Measurements from ENCODE around the gene MAD1L1. TPM values are rescaled to one million over a fixed set of nuclear protein-coding genes. Genes with fewer than 3 reads are reported as not detected.

Gene MAD1L1
- total and polyA plus RNA-seq, 2 of the 13 experiments (the other 11 are each of a cell fraction or from before 2014, with no cell fraction given), result 17.4 to 64.7 TPM

GRCh38 chr7:2110610-2111396 lies 121.9 kb downstream of the MAD1L1 start (continued):
- TF ChIP-seq TP53 (CRISPR knock-in tag; conservative IDR thresholded peaks at IDR 0.05) (no peak), GPBP1L1 (CRISPR knock-in tag; IDR thresholded peaks at IDR 0.05) (no peak), ZNF567 (CRISPR knock-in tag; IDR thresholded peaks at IDR 0.05; ENCODE audit: borderline replicate concordance) (no peak), ARHGAP35 (CRISPR knock-in tag; IDR thresholded peaks at IDR 0.05; ENCODE audit: borderline replicate concordance) (no peak), ZNF883 (CRISPR knock-in tag; IDR thresholded peaks at IDR 0.05; ENCODE audit: not compliant biosample characterization) (peak; percentile 63), TEAD2 (CRISPR knock-in tag; IDR thresholded peaks at IDR 0.05) (no peak), ADNP (CRISPR knock-in tag; IDR thresholded peaks at IDR 0.05) (no peak), ZNF484 (CRISPR knock-in tag; IDR thresholded peaks at IDR 0.05; ENCODE audit: borderline replicate concordance, low read depth) (no peak), RFXANK (CRISPR knock-in tag; IDR thresholded peaks at IDR 0.05) (no peak), ZNF782 (CRISPR knock-in tag; IDR thresholded peaks at IDR 0.05; ENCODE audit: borderline replicate concordance) (peak; percentile 21; the same call in 1 of the 2 replicates), PREB (CRISPR knock-in tag; IDR thresholded peaks at IDR 0.05) (no peak), FOXA1 (IDR thresholded peaks at IDR 0.05) (no peak), FOXA1 (CRISPR knock-in tag; IDR thresholded peaks at IDR 0.05) (peak; percentile 86), NFATC3 (CRISPR knock-in tag; IDR thresholded peaks at IDR 0.05) (no peak), ZFP36 (IDR thresholded peaks at IDR 0.05; ENCODE audit: borderline replicate concordance, low read depth, low read length, partially characterized antibody) (no peak), ZNF333 (CRISPR knock-in tag; IDR thresholded peaks at IDR 0.05; ENCODE audit: borderline replicate concordance) (peak; percentile 88), SUZ12 (IDR thresholded peaks at IDR 0.05; ENCODE audit: low read depth, low read length) (no peak), ZNF362 (CRISPR knock-in tag; IDR thresholded peaks at IDR 0.05; ENCODE audit: borderline replicate concordance) (peak; percentile 64; the same call in 1 of the 2 replicates), BHLHE40 (IDR thresholded peaks at IDR 0.05; ENCODE audit: low read length) (0 out of 2 replicates have a peak, but pooled peaks have one; percentile 19), ZNF432 (CRISPR knock-in tag; IDR thresholded peaks at IDR 0.05; ENCODE audit: borderline replicate concordance) (no peak), NFE2L1 (CRISPR knock-in tag; IDR thresholded peaks at IDR 0.05; ENCODE audit: borderline replicate concordance) (no peak), PRMT3 (CRISPR knock-in tag; IDR thresholded peaks at IDR 0.05; ENCODE audit: borderline replicate concordance, low read depth) (peak; percentile 50; the same call in 1 of the 2 replicates), TCF7 (IDR thresholded peaks at IDR 0.05; ENCODE audit: low read depth) (peak; percentile 78), ZBTB14 (CRISPR knock-in tag; IDR thresholded peaks at IDR 0.05) (no peak), KDM5B (CRISPR knock-in tag; IDR thresholded peaks at IDR 0.05; ENCODE audit: borderline replicate concordance) (peak; percentile 86; the same call in 1 of the 2 replicates)

All from HepG2 (cell line).